Liver (tissue), 9 donors: ENCODE data around the gene GPR173. TPM values are rescaled to one million over a fixed set of nuclear protein-coding genes. Genes with fewer than 3 reads are reported as not detected.

Experiments
- DNase-seq: peaks from one replicate; pipeline ENCODE4 v3.0.0-alpha.2; 2017; ENCODE audit warnings: low spot score
- H3K27ac ChIP-seq, 2 donors: one replicate each; pipeline ENCODE4 v1.7.0; 2013; ENCODE audit warnings: inconsistent platforms in 2 of 2, low read length in 2 of 2, control low read depth in 1 of 2, low read depth in 1 of 2, mild to moderate bottlenecking in 1 of 2
- H3K27me3 ChIP-seq, 4 donors: one replicate each; pipeline versions ENCODE4 v1.6.1 to v1.7.0; 2013; ENCODE audit warnings: low read length in 3 of 4, inconsistent platforms in 1 of 4, mild to moderate bottlenecking in 1 of 4, moderate library complexity in 1 of 4; ENCODE audit not compliant: control insufficient read depth in 4 of 4, insufficient read depth in 4 of 4
- H3K36me3 ChIP-seq, 4 donors: one replicate each; pipeline versions ENCODE4 v1.6.1 to v1.7.0; 2013; ENCODE audit warnings: low read length in 3 of 4, mild to moderate bottlenecking in 3 of 4, low read depth in 1 of 4, moderate library complexity in 1 of 4; ENCODE audit not compliant: control insufficient read depth in 4 of 4, insufficient read depth in 3 of 4
- H3K4me1 ChIP-seq, 4 donors: one replicate each; pipeline versions ENCODE4 v1.6.1 to v1.7.0; 2013; ENCODE audit warnings: low read length in 3 of 4, mild to moderate bottlenecking in 3 of 4, moderate library complexity in 1 of 4; ENCODE audit not compliant: control insufficient read depth in 4 of 4, insufficient read depth in 4 of 4
- H3K4me3 ChIP-seq, 3 donors: one replicate each; pipeline versions ENCODE4 v1.6.1 to v1.7.0; 2013; ENCODE audit warnings: low read length in 3 of 3, control low read depth in 1 of 3, low read depth in 1 of 3, mild to moderate bottlenecking in 1 of 3
- H3K9ac ChIP-seq, 2 donors: one replicate each; pipeline ENCODE4 v1.7.0; 2013; ENCODE audit warnings: low read length in 2 of 2, mild to moderate bottlenecking in 2 of 2, moderate library complexity in 2 of 2, control low read depth in 1 of 2, low read depth in 1 of 2
- H3K9me3 ChIP-seq, 4 donors: one replicate each; pipeline versions ENCODE4 v1.6.1 to v1.7.0; 2013; ENCODE audit warnings: low read length in 3 of 4; ENCODE audit not compliant: control insufficient read depth in 4 of 4
- FOXA1 ChIP-seq: IDR thresholded peaks from 2 replicates; pipeline ENCODE4 v1.6.1; 2016; ENCODE audit warnings: antibody characterized with exemption
- FOXA2 ChIP-seq: IDR thresholded peaks from 2 replicates; pipeline ENCODE4 v1.6.1; 2016; ENCODE audit warnings: antibody characterized with exemption
- HNF4A ChIP-seq, 2 donors: conservative IDR thresholded peaks; 2 replicates each; pipeline ENCODE4 v1.6.1; 2016; ENCODE audit warnings: antibody characterized with exemption in 2 of 2, mild to moderate bottlenecking in 2 of 2
- JUND ChIP-seq, 2 donors: IDR thresholded peaks; 2 replicates each; pipeline ENCODE4 v1.6.1; 2016; ENCODE audit warnings: antibody characterized with exemption in 2 of 2
- NR2F2 ChIP-seq: IDR thresholded peaks from 2 replicates; pipeline ENCODE4 v1.6.1; 2016; ENCODE audit warnings: antibody characterized with exemption
- RXRA ChIP-seq, 2 donors: IDR thresholded peaks; 2 replicates each; pipeline ENCODE4 v1.6.1; 2017 to 2018; ENCODE audit warnings: antibody characterized with exemption in 2 of 2, mild to moderate bottlenecking in 1 of 2
- SP1 ChIP-seq: IDR thresholded peaks from 2 replicates; pipeline ENCODE4 v1.6.1; 2018; ENCODE audit warnings: antibody characterized with exemption, mild to moderate bottlenecking
- TAF1 ChIP-seq: conservative IDR thresholded peaks from 2 replicates; pipeline ENCODE4 v1.6.1; 2016; ENCODE audit warnings: antibody characterized with exemption, mild to moderate bottlenecking
- YY1 ChIP-seq: IDR thresholded peaks from 2 replicates; pipeline ENCODE4 v1.6.1; 2016; ENCODE audit warnings: antibody characterized with exemption, mild to moderate bottlenecking
- WGBS: extraction: QIAGEN DNeasy Blood & Tissue Kit; methylation state at CpG from one replicate; pipeline ENCODE4 v1.1.7; 2013; 5-methylcytosine and 5-hydroxymethylcytosine counted together
- polyA plus RNA-seq, 2 donors: library from polyadenylated mRNA; stranded (reverse) in 1 of 2; unstranded in 1 of 2; fragments of 200-250 nt in 1 of 2; fragments of >200 nt in 1 of 2; fragmentation: Nextera tagmentation in 1 of 2; extraction: Ambion mirVana in 1 of 2; gene quantifications; one replicate each; pipeline versions ENCODE4 v1.2.1 to v1.2.3, GENCODE V29; 2013 to 2015
- total RNA-seq, 2 donors: library from RNA; depleted of rRNA; stranded (reverse); fragments of >200 nt; gene quantifications; one replicate each; pipeline ENCODE4 v1.2.3, GENCODE V29; 2014
- TF ChIP-seq, protein P1 (sequence below): IDR thresholded peaks from 2 replicates; pipeline ENCODE4 v1.6.1; 2016; ENCODE audit warnings: antibody characterized with exemption
- TF ChIP-seq, protein P2 (sequence below): IDR thresholded peaks from 2 replicates; pipeline ENCODE4 v1.6.1; 2016; ENCODE audit warnings: antibody characterized with exemption, mild to moderate bottlenecking
- TF ChIP-seq, protein P3 (sequence below): IDR thresholded peaks from 2 replicates; pipeline ENCODE4 v1.6.1; 2016; ENCODE audit warnings: antibody characterized with exemption
- TF ChIP-seq, protein P4 (sequence below): IDR thresholded peaks from 2 replicates; pipeline ENCODE4 v1.6.1; 2016; ENCODE audit warnings: antibody characterized with exemption
- donor health status: healthy.
- donor health status: healthy.
- donor health status: healthy.
- donor health status: healthy.
- donor health status: healthy.

Gene GPR173
- total and polyA plus RNA-seq, 4 donors, result 0.07 to 0.61 (median 0.25) TPM; not detected in 1

DNA sequence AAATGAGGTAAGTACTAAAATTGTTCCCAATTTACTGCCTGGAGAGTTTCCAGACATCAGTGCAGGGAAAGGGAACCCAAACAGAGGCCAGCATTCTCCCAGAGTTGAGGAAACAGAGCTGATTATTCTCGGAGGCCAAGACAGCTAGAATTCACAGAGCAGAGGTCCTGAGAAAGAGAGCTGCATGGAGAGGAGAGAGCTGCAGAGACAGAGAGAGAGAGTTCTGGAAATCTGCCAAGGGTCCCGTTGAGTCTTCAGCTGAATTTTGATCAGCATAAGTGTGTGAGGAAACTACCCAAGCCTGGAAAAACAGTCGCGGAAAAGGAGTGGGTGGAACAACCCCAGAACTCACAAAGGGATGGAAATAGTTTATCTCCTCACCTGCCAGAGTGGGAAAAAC, 43.8 kb upstream of the GPR173 start:
- Histone ChIP-seq H3K36me3 (no peaks in the 10 kb centered on the region), H3K27ac (no peak overlapping the region), H3K9me3 (no peaks in the 10 kb centered on the region), H3K4me3 (no peak overlapping the region), H3K27me3 (peaks cover 0 to 11% (median 2%) of the 10 kb centered on the region in 4 donors), H3K9ac (no peak overlapping the region), H3K4me1 (no peaks in the 10 kb centered on the region)
- 21% methylated on average over 4 of the region's 4 CpGs for WGBS
- TF ChIP-seq TAF1, result no peak
- no peak for TF ChIP-seq JUND (IDR thresholded peaks at IDR 0.05)
- TF ChIP-seq, protein P1, sequence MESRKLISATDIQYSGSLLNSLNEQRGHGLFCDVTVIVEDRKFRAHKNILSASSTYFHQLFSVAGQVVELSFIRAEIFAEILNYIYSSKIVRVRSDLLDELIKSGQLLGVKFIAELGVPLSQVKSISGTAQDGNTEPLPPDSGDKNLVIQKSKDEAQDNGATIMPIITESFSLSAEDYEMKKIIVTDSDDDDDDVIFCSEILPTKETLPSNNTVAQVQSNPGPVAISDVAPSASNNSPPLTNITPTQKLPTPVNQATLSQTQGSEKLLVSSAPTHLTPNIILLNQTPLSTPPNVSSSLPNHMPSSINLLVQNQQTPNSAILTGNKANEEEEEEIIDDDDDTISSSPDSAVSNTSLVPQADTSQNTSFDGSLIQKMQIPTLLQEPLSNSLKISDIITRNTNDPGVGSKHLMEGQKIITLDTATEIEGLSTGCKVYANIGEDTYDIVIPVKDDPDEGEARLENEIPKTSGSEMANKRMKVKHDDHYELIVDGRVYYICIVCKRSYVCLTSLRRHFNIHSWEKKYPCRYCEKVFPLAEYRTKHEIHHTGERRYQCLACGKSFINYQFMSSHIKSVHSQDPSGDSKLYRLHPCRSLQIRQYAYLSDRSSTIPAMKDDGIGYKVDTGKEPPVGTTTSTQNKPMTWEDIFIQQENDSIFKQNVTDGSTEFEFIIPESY, result no peak
- DNase-seq, result no peak

DNA sequence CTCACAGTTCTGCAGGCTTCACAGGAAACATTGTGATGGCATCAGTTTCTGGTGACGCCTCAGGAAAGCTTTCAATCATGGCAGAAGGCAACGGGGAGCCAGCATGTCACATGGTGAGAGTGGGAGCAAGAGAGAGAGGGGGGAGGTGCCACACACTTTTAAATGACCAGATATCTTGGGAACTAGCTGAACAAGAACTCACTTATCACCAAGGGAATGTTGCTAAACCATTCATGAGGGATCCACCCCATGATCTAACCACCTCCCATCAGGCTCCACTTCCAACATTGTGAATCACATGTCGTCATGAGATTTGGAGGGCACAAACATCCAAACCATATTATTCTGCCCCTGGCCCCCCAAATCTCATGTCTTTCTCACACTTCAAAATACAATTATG, 43.3 kb upstream of the GPR173 start:
- 45% methylated on average over 3 of the region's 3 CpGs for WGBS
- H3K9me3 ChIP-seq, result no peaks in the 10 kb centered on the region
- H3K27ac ChIP-seq, result no peak overlapping the region
- TF ChIP-seq HNF4A (conservative IDR thresholded peaks at IDR 0.05) (no peak), RXRA (IDR thresholded peaks at IDR 0.05) (no peak), NR2F2 (no peak), YY1 (no peak), SP1 (no peak), FOXA1 (no peak), FOXA2 (no peak)
- TF ChIP-seq, protein P2, sequence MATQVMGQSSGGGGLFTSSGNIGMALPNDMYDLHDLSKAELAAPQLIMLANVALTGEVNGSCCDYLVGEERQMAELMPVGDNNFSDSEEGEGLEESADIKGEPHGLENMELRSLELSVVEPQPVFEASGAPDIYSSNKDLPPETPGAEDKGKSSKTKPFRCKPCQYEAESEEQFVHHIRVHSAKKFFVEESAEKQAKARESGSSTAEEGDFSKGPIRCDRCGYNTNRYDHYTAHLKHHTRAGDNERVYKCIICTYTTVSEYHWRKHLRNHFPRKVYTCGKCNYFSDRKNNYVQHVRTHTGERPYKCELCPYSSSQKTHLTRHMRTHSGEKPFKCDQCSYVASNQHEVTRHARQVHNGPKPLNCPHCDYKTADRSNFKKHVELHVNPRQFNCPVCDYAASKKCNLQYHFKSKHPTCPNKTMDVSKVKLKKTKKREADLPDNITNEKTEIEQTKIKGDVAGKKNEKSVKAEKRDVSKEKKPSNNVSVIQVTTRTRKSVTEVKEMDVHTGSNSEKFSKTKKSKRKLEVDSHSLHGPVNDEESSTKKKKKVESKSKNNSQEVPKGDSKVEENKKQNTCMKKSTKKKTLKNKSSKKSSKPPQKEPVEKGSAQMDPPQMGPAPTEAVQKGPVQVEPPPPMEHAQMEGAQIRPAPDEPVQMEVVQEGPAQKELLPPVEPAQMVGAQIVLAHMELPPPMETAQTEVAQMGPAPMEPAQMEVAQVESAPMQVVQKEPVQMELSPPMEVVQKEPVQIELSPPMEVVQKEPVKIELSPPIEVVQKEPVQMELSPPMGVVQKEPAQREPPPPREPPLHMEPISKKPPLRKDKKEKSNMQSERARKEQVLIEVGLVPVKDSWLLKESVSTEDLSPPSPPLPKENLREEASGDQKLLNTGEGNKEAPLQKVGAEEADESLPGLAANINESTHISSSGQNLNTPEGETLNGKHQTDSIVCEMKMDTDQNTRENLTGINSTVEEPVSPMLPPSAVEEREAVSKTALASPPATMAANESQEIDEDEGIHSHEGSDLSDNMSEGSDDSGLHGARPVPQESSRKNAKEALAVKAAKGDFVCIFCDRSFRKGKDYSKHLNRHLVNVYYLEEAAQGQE, result no peak
- TF ChIP-seq, protein P3, sequence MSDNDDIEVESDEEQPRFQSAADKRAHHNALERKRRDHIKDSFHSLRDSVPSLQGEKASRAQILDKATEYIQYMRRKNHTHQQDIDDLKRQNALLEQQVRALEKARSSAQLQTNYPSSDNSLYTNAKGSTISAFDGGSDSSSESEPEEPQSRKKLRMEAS, result no peak
- TF ChIP-seq, protein P1, result no peak
- TF ChIP-seq, protein P4, sequence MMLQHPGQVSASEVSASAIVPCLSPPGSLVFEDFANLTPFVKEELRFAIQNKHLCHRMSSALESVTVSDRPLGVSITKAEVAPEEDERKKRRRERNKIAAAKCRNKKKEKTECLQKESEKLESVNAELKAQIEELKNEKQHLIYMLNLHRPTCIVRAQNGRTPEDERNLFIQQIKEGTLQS, result no peak
- H3K4me1 ChIP-seq, result no peaks in the 10 kb centered on the region
- no peak overlapping the region for H3K9ac ChIP-seq
- H3K4me3 ChIP-seq, result no peak overlapping the region
- peaks cover 0 to 11% (median 2%) of the 10 kb centered on the region in 4 donors for H3K27me3 ChIP-seq
- no peak for DNase-seq
- H3K36me3 ChIP-seq, result no peaks in the 10 kb centered on the region
